Transverse colon (tissue), 3 donors: ENCODE results near the gene TFEB.

ENCODE experiments used
- CTCF ChIP-seq, 5 experiments: fragments of 200-600 bp in 3 of 5; fragments of 450-650 bp in 2 of 5; sonication (generic) in 3 of 5; IDR thresholded peaks; 1 replicate in 2 of 5; 2 replicates in 3 of 5; pipeline ENCODE4 v1.5.1; 2016 to 2017; ENCODE audit warnings: antibody characterized with exemption in 5 of 5, inconsistent platforms in 3 of 5, mild to moderate bottlenecking in 2 of 5, moderate library complexity in 1 of 5
- EP300 ChIP-seq: sonication (generic); formaldehyde crosslinking; IDR thresholded peaks from one replicate; pipeline ENCODE4 v1.6.1; 2017; ENCODE audit warnings: antibody characterized with exemption, low read depth
- POLR2A ChIP-seq: fragments of 450-650 bp; IDR thresholded peaks from one replicate; pipeline ENCODE4 v1.6.1; 2016; ENCODE audit warnings: antibody characterized with exemption, mild to moderate bottlenecking, moderate library complexity

- TF ChIP-seq CTCF (IDR thresholded peaks at IDR 0.05) (no peak), EP300 (no peak), POLR2A (no peak)
These were observed 26.0 kb downstream of the TFEB start for GRCh38 chr6:41709375-41709774.
